Endothelial cell of umbilical vein (primary cell): ENCODE data around the gene C1orf198. TPM values are rescaled to one million over a fixed set of nuclear protein-coding genes. Genes with fewer than 3 reads are reported as not detected.

Source experiments
- BruUV-seq: library from RNA; stranded (reverse); fragments of 400-500 nt; replicated peaks from 2 replicates; lab custom pipeline; 2021; lab: Mats Ljungman, UMichigan
- CTCF ChIA-PET: fragments of 300-600, 350-600 bp; sonication (Branson Sonifier 250); formaldehyde crosslinking; loops from one replicate; lab custom pipeline; 2021; ENCODE audit warnings: antibody characterized with exemption, inconsistent platforms; lab: Charles Lee
- POLR2A ChIA-PET: fragments of 300-600, 350-600 bp; sonication (Branson Sonifier 250); formaldehyde crosslinking; loops from one replicate; lab custom pipeline; 2021; ENCODE audit warnings: antibody characterized with exemption, inconsistent platforms; lab: Charles Lee
- DNase-seq: peaks from one replicate; pipeline ENCODE4 v3.0.0-alpha.2; 2011; ENCODE audit warnings: low read depth, low spot score
- FAIRE-seq: peaks from 2 replicates; lab custom pipeline; 2011; peaks lifted over from hg19 to GRCh38; lab: Jason Lieb, UNC
- H2AFZ ChIP-seq: 2 replicates; pipeline ENCODE4 v1.6.0; 2012; ENCODE audit warnings: low read depth, low read length, control low read depth, inconsistent platforms
- H3K27ac ChIP-seq: 2 replicates; pipeline ENCODE4 v1.5.1; 2011; ENCODE audit warnings: low read depth, mild to moderate bottlenecking, control low read depth, low read length, moderate library complexity; ENCODE audit not compliant: insufficient read depth
- H3K27me3 ChIP-seq, 2 experiments: 2 replicates each; pipeline versions ENCODE4 v1.6.0 to v1.6.1; 2011; ENCODE audit warnings: low read length in 2 of 2, mixed read lengths in 1 of 2; ENCODE audit not compliant: control insufficient read depth in 2 of 2, insufficient read depth in 2 of 2
- H3K36me3 ChIP-seq, 2 experiments: 2 replicates in 1 of 2; 3 replicates in 1 of 2; pipeline ENCODE4 v1.5.1; 2011; ENCODE audit warnings: low read length in 2 of 2, mild to moderate bottlenecking in 1 of 2, moderate library complexity in 1 of 2; ENCODE audit not compliant: control insufficient read depth in 2 of 2, insufficient read depth in 2 of 2; ENCODE audit errors: extremely low read depth in 1 of 2
- H3K4me1 ChIP-seq: 3 replicates; pipeline ENCODE4 v1.5.1; 2011; ENCODE audit warnings: mild to moderate bottlenecking, low read length; ENCODE audit not compliant: control insufficient read depth, insufficient read depth; ENCODE audit errors: extremely low read depth
- H3K4me2 ChIP-seq: 2 replicates; pipeline ENCODE4 v1.6.1; 2011; ENCODE audit warnings: low read length, control low read depth, mixed read lengths; ENCODE audit not compliant: insufficient read depth
- H3K4me3 ChIP-seq, 3 experiments: fragments of 200-600 bp in 1 of 3; sonication (generic), shearing (Covaris generic) in 1 of 3; replicated peaks in 1 of 3; 2 replicates each; pipeline ENCODE4 v1.5.1; 2011 to 2016; ENCODE audit warnings: control low read depth in 3 of 3, low read length in 3 of 3, mild to moderate bottlenecking in 2 of 3, inconsistent platforms in 1 of 3, low read depth in 1 of 3, moderate library complexity in 1 of 3; ENCODE audit not compliant: insufficient read depth in 1 of 3
- H3K79me2 ChIP-seq: 2 replicates; pipeline ENCODE4 v1.6.0; 2012; ENCODE audit warnings: low read length, inconsistent platforms; ENCODE audit not compliant: control insufficient read depth, insufficient read depth
- H3K9ac ChIP-seq: replicated peaks from 2 replicates; pipeline ENCODE3; 2011; ENCODE audit warnings: low read length, control low read depth; ENCODE audit not compliant: insufficient read depth; ENCODE audit errors: extremely low read depth
- H3K9me1 ChIP-seq: replicated peaks from 3 replicates; pipeline ENCODE4 v1.6.0; 2011; ENCODE audit warnings: mild to moderate bottlenecking, low read length; ENCODE audit not compliant: control insufficient read depth, insufficient read depth; ENCODE audit errors: extremely low read depth
- H3K9me3 ChIP-seq: replicated peaks from 2 replicates; pipeline ENCODE4 v1.5.1; 2012; ENCODE audit warnings: low read length, inconsistent platforms; ENCODE audit not compliant: control insufficient read depth, insufficient read depth
- H4K20me1 ChIP-seq: replicated peaks from 2 replicates; pipeline ENCODE3; 2011; ENCODE audit warnings: mild to moderate bottlenecking, low read length; ENCODE audit not compliant: control insufficient read depth, insufficient read depth; ENCODE audit errors: extremely low read depth
- CTCF ChIP-seq, 2 donors: IDR thresholded peaks; 1 replicate in 1 of 2; 2 replicates in 1 of 2; pipeline ENCODE4 v1.5.1; 2011; ENCODE audit warnings: low read length in 2 of 2, mild to moderate bottlenecking in 2 of 2, moderate library complexity in 2 of 2, control low read depth in 1 of 2, inconsistent platforms in 1 of 2, low read depth in 1 of 2; ENCODE audit not compliant: insufficient read depth in 1 of 2; ENCODE audit errors: extremely low read depth in 1 of 2
- EZH2 ChIP-seq: IDR thresholded peaks from 2 replicates; pipeline ENCODE4 v1.6.1; 2012; ENCODE audit warnings: borderline replicate concordance, low read depth, mild to moderate bottlenecking, moderate library complexity, low read length, inconsistent platforms; ENCODE audit not compliant: severe bottlenecking
- FOS ChIP-seq: IDR thresholded peaks from 2 replicates; pipeline ENCODE4 v1.6.1; 2011; ENCODE audit warnings: mild to moderate bottlenecking, low read length, moderate library complexity, borderline replicate concordance; ENCODE audit not compliant: insufficient read depth
- GATA2 ChIP-seq: IDR thresholded peaks from 2 replicates; pipeline ENCODE4 v1.7.0; 2011; ENCODE audit warnings: low read depth, mild to moderate bottlenecking, moderate library complexity, mixed read lengths, low read length; ENCODE audit not compliant: insufficient read length, insufficient read depth
- JUN ChIP-seq: IDR thresholded peaks from 2 replicates; pipeline ENCODE4 v1.6.1; 2011; ENCODE audit warnings: borderline replicate concordance, low read depth; ENCODE audit not compliant: insufficient read length, insufficient read depth
- MYC ChIP-seq: IDR thresholded peaks from one replicate; pipeline ENCODE4 v1.6.1; 2011; ENCODE audit warnings: mild to moderate bottlenecking, low read depth, low read length
- POLR2A ChIP-seq: IDR thresholded peaks from 2 replicates; pipeline ENCODE4 v1.6.1; 2012; ENCODE audit warnings: low read depth, mild to moderate bottlenecking, control low read depth, low read length
- POLR2AphosphoS5 ChIP-seq: IDR thresholded peaks from 2 replicates; pipeline ENCODE4 v1.6.1; 2012; ENCODE audit warnings: low read depth, mild to moderate bottlenecking, control low read depth, low read length, moderate library complexity; ENCODE audit not compliant: insufficient read depth
- dilution Hi-C: fragments of 300-500 bp; cut with MboI; formaldehyde crosslinking; loops from one replicate; pipeline ENCODE4 v1.15.0; 2019; ENCODE audit warnings: low sequenced_read_pairs; ENCODE audit not compliant: extremely low pct_ligation_motif_present
- intact Hi-C: fragments of 100-400 bp; cut with micrococcal nuclease; formaldehyde crosslinking; loops from one replicate; pipeline ENCODE4 v1.10.0; 2022
- polyA plus RNA-seq, 4 experiments: library from polyadenylated mRNA; depleted of rRNA in 3 of 4; stranded (reverse) in 3 of 4; unstranded in 1 of 4; fragments of >200 nt; gene quantifications; 2 replicates each; pipeline versions ENCODE4 v1.2.1 to v1.2.3, GENCODE V29; 2011 to 2012; ENCODE audit warnings: missing spikeins in 1 of 4
- total RNA-seq: library from RNA; stranded (reverse); gene quantifications from 2 replicates; pipeline ENCODE4 v1.2.3, GENCODE V29; 2021
- TF ChIP-seq, protein P1 (sequence below): IDR thresholded peaks from 2 replicates; pipeline ENCODE4 v1.6.1; 2011; ENCODE audit not compliant: insufficient read depth, insufficient read length

C1orf198 gene
- total and polyA plus RNA-seq, 2 donors (not counting 3 experiments of a cell fraction or from before 2014, with no cell fraction given): 21.2 to 29.2 TPM

GRCh38 chr1:230858236-230858820, 10.0 kb downstream of the C1orf198 start:
- Histone ChIP-seq H3K36me3 (peaks cover 0 to 3% of the 10 kb centered on the region in 2 experiments), H3K9me1 (no peaks in the 10 kb centered on the region), H2AFZ (no peak overlapping the region), H3K27ac (no peak overlapping the region), H3K9ac (no peak overlapping the region), H3K9me3 (no peaks in the 10 kb centered on the region), H3K27me3 (no peaks in the 10 kb centered on the region), H3K79me2 (no peaks in the 10 kb centered on the region), H4K20me1 (no peaks in the 10 kb centered on the region), H3K4me3 (no peak overlapping the region), H3K4me2 (no peak overlapping the region), H3K4me1 (peaks cover 4% of the 10 kb centered on the region)
- POLR2A ChIA-PET: interaction anchor here (0.7 kb wide), 1 partner anchor 28 kb away, joined by 3 read pairs; no protein-coding TSS in a partner anchor
- intact Hi-C loops: no loop called here
- CTCF ChIA-PET: interaction anchor here (1.2 kb wide), 1 partner anchor 9 kb away, joined by 3 read pairs; no protein-coding TSS in a partner anchor
- dilution Hi-C loops: no loop called here
- DNase-seq (no peak), FAIRE-seq (no peak)
- TF ChIP-seq FOS (no peak), GATA2 (no peak), POLR2AphosphoS5 (no peak), EZH2 (no peak), POLR2A (no peak), JUN (no peak), CTCF (IDR thresholded peaks at IDR 0.05; ENCODE audit: extremely low read depth in 1 of 2, insufficient read depth in 1 of 2, low read depth in 1 of 2, low read length in 2 of 2) (no peak), MYC (no peak)
- TF ChIP-seq, protein P1, sequence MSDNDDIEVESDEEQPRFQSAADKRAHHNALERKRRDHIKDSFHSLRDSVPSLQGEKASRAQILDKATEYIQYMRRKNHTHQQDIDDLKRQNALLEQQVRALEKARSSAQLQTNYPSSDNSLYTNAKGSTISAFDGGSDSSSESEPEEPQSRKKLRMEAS: no peak
- no TSS peak for BruUV-seq
